Measurements from ENCODE around the gene THSD7A.

THSD7A gene, protein sequence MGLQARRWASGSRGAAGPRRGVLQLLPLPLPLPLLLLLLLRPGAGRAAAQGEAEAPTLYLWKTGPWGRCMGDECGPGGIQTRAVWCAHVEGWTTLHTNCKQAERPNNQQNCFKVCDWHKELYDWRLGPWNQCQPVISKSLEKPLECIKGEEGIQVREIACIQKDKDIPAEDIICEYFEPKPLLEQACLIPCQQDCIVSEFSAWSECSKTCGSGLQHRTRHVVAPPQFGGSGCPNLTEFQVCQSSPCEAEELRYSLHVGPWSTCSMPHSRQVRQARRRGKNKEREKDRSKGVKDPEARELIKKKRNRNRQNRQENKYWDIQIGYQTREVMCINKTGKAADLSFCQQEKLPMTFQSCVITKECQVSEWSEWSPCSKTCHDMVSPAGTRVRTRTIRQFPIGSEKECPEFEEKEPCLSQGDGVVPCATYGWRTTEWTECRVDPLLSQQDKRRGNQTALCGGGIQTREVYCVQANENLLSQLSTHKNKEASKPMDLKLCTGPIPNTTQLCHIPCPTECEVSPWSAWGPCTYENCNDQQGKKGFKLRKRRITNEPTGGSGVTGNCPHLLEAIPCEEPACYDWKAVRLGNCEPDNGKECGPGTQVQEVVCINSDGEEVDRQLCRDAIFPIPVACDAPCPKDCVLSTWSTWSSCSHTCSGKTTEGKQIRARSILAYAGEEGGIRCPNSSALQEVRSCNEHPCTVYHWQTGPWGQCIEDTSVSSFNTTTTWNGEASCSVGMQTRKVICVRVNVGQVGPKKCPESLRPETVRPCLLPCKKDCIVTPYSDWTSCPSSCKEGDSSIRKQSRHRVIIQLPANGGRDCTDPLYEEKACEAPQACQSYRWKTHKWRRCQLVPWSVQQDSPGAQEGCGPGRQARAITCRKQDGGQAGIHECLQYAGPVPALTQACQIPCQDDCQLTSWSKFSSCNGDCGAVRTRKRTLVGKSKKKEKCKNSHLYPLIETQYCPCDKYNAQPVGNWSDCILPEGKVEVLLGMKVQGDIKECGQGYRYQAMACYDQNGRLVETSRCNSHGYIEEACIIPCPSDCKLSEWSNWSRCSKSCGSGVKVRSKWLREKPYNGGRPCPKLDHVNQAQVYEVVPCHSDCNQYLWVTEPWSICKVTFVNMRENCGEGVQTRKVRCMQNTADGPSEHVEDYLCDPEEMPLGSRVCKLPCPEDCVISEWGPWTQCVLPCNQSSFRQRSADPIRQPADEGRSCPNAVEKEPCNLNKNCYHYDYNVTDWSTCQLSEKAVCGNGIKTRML (N-terminal part only)

DNA sequence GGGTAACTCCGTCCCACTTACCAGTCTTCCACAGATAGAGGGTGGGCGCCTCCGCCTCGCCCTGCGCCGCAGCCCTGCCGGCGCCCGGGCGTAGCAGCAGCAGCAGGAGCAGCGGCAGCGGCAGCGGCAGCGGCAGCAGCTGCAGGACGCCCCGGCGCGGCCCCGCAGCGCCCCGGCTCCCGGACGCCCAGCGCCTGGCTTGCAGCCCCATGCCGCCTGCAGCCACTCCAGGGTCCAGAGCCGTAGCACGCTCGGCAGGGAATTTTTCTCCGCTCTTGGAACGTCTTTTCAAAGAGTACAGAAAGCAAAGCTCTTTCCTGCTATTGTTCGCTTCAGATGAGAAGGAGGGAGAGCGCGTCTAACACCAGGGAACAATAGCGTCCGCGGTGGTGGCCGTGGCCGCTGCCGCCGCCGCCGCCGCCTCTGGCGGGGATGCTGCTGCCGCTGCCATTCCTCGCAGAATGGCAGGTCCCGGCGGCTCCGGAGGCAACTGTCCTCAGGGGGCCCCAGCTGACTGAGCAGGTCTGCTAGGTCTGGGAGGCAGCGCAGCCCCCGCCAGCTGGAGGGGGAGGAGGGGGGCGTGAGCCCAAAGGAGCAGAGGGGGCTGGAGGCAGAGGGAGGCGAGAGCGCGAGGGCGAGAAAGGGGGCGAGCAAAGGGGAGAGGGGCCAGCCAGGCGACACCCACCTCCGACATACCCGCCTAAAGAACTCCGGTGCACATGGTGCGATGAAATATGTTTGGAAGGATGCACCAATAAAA lies at the start of gene THSD7A:
TSS of gene THSD7A (minus strand) at position 463 of the 760 bp plus-strand sequence. CDS start at position 211, 252 bp downstream.
- peak; percentile 58 for DNase-seq

DNA sequence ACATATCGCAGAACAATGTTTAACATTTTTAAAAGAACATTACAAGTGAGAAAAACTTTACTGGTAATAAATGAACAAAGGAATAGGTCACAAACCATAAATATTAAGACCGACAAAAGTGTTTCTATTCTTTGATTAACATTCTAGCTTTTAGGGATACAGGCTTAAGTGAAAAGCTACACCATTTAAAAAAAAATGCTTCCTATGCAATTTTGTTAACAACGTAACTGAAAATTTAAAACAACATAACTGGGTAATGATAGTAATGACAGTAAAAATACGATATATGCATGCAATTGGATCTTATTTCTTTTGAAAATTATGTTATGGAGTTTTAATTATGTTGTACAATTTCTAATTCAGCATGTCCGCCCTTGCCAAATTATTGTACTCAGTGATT lies 49.7 kb upstream of the THSD7A start:
- DNase-seq, result no peak

DNA sequence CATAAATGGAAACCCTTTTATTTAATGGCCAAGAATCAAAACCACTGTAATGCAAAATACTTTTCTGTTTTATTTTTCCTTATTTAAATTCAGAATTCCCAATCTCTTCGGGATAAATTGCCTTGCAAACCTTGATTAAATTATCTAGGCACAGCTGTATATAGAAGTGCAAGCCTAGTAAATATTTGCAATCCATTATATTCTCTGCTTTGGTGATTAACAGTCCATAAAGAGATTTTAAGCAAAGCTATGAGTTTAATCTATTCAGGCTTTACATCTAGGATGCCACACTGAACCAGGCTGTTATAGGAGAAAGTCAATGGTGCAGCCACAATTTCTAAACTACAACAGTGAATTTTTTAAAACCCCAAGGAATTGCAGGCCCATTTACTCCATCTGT lies 43.6 kb upstream of the THSD7A start:
- no peak for DNase-seq

DNA sequence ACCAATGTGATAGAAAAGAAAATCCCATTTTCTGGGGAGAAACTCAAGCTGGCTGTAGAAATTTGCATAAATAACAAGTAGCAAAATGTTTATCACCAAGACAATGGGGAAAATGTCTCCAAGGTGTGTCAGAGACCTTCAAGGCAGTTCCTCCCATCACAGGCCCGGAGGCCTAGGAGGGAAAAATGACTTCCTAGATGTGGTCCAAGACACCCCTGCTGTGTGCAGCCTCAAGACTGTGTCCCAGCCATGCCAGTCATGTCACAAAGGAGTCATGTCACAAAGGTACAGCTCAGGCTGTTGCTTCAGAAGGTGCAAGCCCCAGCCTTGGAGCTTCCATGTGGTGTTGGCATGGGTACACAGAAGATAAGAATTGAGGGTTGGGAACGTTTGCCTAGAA lies 33.7 kb upstream of the THSD7A start:
- no peak for DNase-seq

DNA sequence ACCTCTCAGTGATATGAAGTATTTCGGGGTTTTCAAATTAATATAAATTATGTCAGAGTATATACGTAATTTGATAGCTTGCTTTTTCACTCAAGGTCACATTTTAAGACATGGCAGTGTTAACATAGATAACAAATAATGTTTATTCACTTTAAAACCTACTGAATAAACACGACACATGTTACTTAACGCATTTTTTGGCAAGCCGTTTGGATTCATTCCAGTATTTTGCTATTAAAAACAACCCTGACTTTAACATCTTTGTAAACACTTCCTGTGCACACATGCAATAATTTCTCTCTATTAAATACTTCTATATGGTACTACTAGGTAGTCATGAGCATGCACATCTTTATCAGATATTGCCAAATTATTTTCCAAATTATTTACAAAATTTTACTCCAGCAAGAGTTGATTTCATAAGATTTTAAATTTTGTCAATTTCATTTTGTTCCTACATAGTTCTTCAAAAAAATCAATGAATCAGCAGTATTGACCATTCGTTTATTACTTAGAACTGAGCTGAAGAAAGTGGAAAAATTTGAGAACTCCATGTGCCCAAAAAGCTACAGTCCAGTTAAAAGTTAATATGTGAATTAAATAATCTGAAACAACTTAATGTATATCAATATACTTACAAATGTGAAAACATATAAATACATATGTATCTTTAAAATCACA lies 26.8 kb upstream of the THSD7A start:
- DNase-seq, result no peak

DNA sequence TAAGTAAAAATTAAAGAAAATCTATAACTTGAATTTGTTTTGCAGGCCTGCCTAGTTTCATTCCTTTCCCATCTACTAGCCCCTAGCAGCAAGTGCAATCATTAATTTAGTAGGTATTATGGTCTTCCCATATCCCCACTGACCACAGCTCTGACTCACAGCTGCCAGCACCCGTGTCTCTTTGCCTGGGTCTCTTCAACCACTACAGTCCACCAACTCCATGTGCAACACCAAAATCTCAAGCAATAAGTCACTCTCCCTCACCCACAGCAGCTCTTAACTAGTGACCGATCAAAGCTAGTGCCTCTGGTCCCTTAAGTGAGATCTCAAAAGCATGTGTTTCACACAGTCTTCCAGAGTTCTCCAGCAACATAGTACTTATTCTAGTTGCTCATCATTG lies 26.0 kb upstream of the THSD7A start:
- no peak for DNase-seq

DNA sequence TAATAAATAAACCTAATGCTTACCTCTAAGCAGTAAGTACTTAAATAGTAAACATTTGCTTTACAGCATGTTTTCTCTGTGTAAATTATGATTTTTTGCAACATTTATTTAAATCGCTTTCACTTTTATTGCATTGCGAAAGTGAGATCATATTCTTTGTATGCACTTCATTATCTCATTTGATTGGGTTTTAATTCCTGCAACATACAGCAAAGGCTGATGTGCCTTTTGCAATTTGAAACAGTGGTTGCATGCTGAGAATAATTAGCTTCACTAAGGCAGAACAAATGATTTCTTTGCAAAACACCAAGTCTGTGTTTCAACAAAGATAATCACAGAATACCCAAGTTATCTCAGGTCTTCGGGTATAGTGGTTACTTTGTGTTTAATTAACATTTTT lies 16.3 kb upstream of the THSD7A start:
- no peak for DNase-seq

DNA sequence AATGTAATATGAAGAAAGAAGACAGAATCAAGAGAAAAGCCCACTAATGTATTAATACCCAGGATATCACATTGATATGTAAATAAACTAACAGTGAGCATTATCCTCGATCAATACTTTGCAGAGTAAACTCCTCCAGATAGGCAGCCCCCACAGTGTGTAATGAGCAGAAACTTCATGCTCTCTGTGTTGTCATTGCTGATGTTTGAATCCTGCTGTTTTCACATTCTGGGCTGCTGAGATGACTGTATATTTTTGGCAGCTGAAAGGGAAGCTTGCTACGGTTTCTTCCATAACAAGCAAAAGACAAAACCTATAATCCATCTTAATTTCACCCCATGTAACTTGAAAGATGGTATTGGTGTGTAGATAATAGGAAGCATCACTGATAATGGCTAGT lies 15.3 kb upstream of the THSD7A start:
- DNase-seq, result no peak

DNA sequence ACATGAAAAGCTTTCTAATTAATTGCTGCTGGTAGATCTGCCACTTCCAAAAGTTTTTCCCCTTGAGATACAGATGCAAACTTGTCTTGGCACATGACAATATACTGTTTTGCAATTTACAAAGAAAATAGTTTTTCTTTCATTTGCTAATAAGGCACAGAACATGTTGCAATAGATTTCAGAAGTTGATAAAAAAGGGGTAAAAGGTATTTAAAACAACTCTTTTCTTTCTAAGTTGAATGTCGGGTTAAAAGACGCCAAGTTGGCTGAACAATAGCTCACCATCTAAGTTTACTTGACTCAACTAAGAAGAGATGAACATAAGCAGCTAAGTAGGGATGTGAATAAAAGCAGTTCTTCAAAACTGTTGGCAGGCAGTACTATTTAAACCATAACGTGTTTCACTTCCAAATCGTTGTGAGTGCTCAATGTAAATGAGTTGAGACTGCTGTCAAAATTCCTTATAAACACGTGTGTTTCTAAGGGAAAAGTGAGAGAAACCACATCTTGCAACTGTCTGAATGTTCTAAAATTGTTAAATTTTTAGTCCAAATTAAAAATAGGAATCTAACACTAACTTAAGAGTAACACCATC lies 14.5 kb upstream of the THSD7A start:
- no peak for DNase-seq

DNA sequence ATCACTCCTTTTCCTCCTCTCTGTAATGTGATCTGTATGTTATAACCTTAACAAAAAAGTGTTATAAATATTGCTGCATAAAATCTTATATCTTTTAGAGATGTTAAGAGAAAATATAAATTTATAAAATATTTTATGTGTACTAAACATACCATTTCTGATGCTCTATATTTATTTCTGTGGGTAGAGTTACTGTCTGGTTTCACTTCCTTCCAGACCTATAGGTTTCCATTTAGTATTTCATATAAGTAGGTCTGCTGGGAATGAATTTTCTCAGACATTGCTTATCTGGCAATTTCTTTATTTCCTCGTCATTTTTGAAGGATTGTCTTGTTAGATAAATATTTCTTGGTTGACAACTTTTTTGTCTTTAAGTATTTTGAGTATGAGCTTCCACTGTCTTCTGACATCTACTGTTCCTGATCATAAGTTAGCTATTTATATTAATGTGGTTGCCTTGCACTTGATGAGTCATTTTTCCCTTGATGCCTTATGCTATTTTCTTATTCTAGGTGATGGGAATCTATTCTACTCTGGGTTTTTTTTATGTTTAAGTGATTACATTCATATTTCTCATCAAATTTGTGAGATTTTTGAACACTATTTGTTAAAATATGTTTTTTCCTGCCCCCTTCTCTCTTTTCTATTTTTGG lies 11.2 kb upstream of the THSD7A start:
- DNase-seq, result no peak

DNA sequence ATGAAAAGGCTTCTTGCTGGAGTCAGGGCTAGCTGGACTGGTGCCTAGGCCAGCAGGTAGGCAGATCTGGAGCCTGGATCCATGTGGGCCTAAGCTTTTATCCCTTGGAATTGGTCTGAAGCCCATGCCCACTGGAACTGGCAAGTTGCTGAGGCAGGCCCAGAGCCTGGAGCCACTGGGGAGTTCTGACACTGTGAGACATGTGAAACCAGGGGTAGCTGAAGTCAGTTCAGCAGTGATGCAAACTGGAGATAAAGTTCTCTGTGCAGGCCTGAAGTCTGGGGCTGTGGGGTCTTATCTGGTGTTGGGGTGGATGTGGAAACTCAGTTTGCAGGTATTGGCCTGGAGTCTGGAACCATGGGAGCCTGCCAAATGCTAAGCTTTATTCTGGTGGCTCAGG lies 9.7 kb upstream of the THSD7A start:
- no peak for DNase-seq

DNA sequence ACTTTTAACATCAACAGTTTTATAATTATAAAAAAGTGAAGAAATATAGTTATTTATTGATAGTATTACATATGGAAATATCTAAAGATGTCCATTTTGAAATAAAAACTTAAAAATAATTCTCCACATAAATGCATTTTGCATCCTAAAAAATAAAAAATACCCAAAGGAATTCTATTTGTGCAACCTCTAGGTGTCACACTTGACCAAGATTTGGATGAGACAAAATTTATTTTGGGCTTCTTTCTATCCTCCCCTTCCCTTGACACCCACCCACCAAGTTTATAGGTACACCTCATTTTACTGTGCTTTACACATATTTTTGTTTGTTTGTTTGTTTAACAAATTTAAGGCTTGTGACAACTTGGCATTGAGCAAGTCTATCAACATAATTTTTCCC lies 3.3 kb upstream of the THSD7A start:
- no peak for DNase-seq

DNA sequence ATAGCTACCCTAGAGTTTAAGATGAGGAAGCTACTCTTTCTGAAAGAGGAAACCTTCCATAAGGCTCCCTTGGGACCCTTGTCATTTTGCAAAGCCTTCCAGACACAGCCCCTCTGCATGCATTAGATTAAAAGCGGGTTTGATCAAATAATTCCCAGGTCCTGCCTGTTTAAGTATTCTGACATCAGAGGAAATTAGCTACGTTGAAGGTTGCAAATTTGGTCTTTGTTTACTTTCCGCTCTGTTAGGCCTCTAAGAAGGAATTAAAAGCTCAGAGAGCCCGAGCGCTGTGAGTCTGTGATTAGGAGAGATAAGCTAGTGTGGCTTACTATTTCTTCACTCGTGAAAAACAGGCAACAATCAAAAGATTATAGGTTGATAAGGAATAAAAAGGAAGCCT lies 1.4 kb upstream of the THSD7A start:
- no peak for DNase-seq

DNA sequence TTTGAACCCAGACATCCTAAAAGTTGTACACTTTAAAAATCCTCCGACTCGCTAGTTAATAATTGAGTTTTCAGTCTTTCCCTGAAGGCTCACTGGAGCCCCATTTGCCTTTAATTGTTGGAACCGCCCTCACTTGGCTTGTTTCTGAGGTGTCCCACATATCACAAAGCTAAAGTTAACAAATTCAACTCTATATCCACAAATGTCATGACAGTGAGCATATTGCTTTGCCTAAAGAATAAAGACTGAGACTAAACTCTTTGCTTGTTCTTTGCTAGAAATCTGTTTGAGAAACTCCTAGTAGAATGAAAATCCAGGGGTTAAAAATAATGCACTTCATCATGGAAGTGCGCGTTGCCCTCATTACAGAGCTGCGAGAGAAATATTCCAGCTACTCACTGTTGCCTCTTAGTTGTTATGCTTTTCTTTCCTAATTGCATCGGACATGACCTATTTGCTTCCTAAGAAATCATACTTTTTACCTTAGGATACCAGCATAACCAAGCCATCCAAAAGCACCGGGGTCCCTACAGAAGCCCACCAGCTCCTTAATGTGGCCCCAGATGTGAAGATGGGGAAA lies 752 bp downstream of the THSD7A start:
- peak; percentile 58 for DNase-seq

DNA sequence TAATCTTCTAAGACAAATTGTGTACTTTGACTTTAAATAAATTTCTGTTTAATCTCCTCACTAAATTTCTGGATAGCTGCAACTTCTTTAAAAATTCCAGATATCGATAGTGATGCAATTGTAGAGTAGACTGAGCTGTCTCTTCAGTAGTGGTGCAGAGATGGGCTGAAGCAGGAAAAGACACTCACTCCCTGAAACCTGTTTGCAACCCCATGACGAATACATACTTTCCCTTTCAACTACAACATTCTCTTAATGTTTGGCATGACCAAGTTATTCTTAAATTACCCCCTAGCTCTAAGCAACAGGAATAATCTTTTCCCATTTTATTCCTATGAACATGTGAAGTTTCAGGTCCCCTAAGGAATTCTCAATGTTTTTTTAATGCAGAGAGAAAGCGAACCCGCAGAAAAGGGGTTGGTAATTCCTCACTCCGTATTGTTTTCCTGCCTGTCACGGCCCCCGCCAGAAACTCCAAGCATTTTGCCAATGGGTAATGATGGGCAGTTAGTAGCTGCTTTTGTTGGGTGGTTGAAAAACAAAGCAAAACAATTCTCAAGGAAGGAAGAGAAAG lies 1.3 kb downstream of the THSD7A start:
- peak; percentile 55 for DNase-seq

DNA sequence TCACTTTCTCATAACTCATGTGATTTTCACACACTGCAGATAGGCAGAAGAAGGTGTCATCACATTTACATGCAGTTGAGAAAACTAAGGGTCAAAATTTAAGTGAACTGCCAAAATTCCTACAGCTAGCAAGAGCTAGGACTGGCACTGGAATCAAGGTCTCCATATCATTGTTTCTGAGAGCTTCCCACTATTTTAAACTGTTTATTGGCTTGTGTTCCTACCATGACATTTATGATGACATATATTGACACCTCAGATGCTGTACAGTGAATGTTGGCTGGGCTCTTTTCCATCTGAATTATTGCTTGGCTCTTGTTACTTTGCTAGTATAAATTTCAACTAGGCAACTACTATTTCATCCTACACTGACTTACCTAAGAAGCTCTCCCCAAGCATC lies 2.0 kb downstream of the THSD7A start:
- DNase-seq, result no peak

DNA sequence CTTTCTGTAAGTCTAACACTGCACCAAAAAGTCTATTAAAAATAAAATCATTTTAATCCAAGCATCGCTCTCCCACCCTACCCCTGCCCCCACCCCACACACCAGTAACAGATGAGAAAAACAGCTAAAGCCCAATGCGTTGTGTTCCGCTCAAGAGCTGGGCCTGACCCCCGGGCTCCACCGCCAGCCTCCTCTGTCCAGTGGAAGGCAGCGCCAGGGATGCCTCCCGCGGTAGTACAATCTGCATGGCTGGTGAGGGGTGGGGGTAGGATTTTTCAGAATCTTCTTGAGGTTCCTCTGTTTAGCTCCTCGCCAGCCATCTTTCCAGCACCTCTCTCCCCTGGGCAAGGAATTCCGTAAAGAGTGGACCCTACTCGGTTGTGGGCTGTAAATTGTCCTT lies 12.1 kb downstream of the THSD7A start:
- DNase-seq, result no peak

DNA sequence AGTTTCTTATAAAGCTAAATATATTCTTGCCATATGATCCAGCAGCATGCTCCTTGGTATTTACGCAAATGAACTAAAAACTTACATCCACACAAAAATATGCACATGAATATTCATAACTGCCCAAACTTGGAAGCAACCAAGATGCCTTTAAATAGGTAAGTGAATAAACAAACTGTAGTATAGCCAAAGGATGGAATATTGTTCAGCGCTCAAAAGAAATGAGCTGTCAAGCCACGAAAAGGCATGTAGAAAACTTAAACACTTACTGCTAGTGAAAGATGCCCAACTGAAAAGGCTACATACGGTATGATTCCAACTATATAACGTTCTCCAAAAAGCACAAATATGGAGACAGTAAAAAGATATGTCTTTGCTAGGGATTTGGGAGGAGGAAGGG lies 12.7 kb downstream of the THSD7A start:
- no peak for DNase-seq

DNA sequence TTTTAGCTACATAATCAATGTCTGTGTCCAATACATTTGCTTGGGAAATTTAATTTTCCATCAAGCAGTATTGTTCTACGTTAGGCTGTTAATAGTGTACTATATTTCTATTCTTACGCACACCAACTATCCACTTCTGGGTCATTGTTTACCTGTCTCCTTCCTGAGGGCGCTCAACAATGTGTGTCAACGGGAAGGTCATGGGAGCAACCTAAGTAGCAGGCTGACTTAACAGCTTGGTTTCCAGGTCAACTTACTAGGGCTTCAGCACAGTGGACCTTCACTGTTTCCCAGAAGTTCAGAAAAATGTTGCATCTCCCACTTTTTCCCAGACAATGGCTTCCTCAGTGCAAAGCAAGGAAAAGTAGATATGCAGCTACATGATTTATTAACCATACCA lies 13.7 kb downstream of the THSD7A start:
- no peak for DNase-seq

DNA sequence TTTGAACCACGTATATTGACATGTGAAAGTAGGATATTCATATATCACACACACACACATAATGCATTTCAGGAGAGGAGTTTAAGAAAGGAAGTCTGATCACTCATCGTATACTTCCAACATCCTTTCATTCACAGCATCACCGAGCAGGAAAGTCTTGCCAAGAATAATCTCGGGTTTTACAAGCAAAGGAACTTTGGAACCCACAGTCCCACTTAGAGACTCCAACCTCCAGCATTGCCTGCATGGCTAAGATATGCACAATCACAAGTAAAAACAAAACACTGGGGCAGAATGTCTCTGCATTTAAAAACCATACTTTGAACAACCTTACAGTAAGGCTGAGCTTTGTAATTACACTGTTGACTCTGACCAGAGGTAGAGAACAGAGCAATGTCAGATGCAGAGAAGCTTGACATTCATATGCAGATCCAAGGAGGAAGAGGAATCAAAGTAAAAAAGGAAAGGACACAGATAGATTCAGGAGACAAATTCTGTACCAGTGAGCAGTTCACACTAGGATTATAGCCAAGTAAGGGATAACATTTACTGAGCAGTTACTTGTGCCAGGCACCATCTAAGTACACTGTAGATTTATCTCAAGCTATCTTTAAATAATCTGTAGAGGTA lies 14.8 kb downstream of the THSD7A start:
- no peak for DNase-seq

All from kidney glomerular epithelial cell (primary cell).